ENCODE results near the gene RANBP17. TPM values are rescaled to one million over a fixed set of nuclear protein-coding genes. Genes with fewer than 3 reads are reported as not detected.

Gene RANBP17
- total and polyA plus RNA-seq, 9 of the 15 experiments (the other 6 are each of a cell fraction or from before 2014, with no cell fraction given), result not detected

DNA sequence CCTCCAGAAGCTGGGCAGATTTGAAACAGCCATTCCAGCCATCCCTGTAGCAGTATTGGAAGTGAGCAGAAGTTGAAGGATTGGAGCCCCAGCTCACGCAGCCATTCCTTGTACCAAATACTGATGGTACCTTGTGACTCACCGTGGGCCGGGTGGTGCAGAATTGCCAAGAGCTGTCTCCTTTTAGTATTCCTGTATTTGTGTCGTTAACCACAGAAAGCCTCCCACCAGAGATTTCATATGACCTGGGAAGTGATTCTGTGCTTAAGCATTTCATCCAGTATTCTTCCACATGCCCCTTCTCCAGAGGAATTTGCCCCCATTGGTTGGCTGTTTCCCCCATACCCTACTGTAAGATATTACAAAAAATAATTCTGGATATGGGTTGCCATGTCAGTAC, 429.6 kb downstream of the RANBP17 start (continued):
- TF ChIP-seq, protein P1, sequence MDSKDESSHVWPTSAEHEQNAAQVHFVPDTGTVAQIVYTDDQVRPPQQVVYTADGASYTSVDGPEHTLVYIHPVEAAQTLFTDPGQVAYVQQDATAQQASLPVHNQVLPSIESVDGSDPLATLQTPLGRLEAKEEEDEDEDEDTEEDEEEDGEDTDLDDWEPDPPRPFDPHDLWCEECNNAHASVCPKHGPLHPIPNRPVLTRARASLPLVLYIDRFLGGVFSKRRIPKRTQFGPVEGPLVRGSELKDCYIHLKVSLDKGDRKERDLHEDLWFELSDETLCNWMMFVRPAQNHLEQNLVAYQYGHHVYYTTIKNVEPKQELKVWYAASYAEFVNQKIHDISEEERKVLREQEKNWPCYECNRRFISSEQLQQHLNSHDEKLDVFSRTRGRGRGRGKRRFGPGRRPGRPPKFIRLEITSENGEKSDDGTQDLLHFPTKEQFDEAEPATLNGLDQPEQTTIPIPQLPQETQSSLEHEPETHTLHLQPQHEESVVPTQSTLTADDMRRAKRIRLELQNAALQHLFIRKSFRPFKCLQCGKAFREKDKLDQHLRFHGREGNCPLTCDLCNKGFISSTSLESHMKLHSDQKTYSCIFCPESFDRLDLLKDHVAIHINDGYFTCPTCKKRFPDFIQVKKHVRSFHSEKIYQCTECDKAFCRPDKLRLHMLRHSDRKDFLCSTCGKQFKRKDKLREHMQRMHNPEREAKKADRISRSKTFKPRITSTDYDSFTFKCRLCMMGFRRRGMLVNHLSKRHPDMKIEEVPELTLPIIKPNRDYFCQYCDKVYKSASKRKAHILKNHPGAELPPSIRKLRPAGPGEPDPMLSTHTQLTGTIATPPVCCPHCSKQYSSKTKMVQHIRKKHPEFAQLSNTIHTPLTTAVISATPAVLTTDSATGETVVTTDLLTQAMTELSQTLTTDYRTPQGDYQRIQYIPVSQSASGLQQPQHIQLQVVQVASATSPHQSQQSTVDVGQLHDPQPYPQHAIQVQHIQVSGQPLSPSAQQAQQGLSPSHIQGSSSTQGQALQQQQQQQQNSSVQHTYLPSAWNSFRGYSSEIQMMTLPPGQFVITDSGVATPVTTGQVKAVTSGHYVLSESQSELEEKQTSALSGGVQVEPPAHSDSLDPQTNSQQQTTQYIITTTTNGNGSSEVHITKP (IDR thresholded peaks at IDR 0.05; ENCODE audit: partially characterized antibody), result no peak
- TF ChIP-seq ASH1L (IDR thresholded peaks at IDR 0.05; ENCODE audit: borderline replicate concordance, low read depth, partially characterized antibody) (no peak), ZNF197 (CRISPR knock-in tag; IDR thresholded peaks at IDR 0.05; ENCODE audit: low read depth) (no peak), RFX5 (IDR thresholded peaks at IDR 0.05; ENCODE audit: low read depth, low read length) (no peak), NFE2 (IDR thresholded peaks at IDR 0.05; ENCODE audit: low read depth) (no peak), CHD2 (IDR thresholded peaks at IDR 0.05; ENCODE audit: low read depth, low read length) (no peak), NR4A1 (CRISPR knock-in tag; IDR thresholded peaks at IDR 0.05) (no peak), NR4A1 (tag; IDR thresholded peaks at IDR 0.05) (no peak), ADNP (tag; IDR thresholded peaks at IDR 0.05) (no peak), DACH1 (IDR thresholded peaks at IDR 0.05; ENCODE audit: partially characterized antibody) (no peak), U2AF1 (optimal IDR thresholded peaks at IDR 0.05; ENCODE audit: low read depth, low read length) (no peak), BMI1 (IDR thresholded peaks at IDR 0.05; ENCODE audit: low read length) (no peak)

Data from K562 (cell line).